GM12891 (cell line): ENCODE measurements around the gene EP300.

Source experiments
- DNase-seq: peaks from one replicate; pipeline ENCODE4 v3.0.0; 2011; ENCODE audit warnings: low spot score; ENCODE audit not compliant: insufficient read length
- FAIRE-seq: peaks from 2 replicates; lab custom pipeline; 2011; peaks lifted over from hg19 to GRCh38; lab: Jason Lieb, UNC
- PAX5 ChIP-seq: IDR thresholded peaks from 2 replicates; pipeline ENCODE4 v1.6.1; 2011; ENCODE audit warnings: low read length, moderate library complexity, mild to moderate bottlenecking; ENCODE audit not compliant: insufficient read depth, severe bottlenecking
- POLR2A ChIP-seq: IDR thresholded peaks from 2 replicates; pipeline ENCODE4 v1.6.1; 2011; ENCODE audit warnings: low read depth, low read length, control low read depth
- POLR2AphosphoS5 ChIP-seq: IDR thresholded peaks from 2 replicates; pipeline ENCODE4 v1.6.1; 2011; ENCODE audit warnings: low read depth, low read length, control low read depth
- POU2F2 ChIP-seq: IDR thresholded peaks from 2 replicates; pipeline ENCODE4 v1.6.1; 2011; ENCODE audit warnings: low read depth, mild to moderate bottlenecking, control low read depth, low read length, moderate library complexity
- SPI1 ChIP-seq: IDR thresholded peaks from 2 replicates; pipeline ENCODE4 v1.6.1; 2011; ENCODE audit warnings: low read depth, low read length, control low read depth
- TAF1 ChIP-seq: IDR thresholded peaks from 2 replicates; pipeline ENCODE4 v1.6.1; 2011; ENCODE audit warnings: low read depth, low read length, control low read depth

The EP300 gene

GRCh38 chr22:41226723-41227655, 134.6 kb downstream of the EP300 start:
- DNase-seq (no peak), FAIRE-seq (no peak)
- TF ChIP-seq POLR2AphosphoS5 (no peak), SPI1 (no peak), PAX5 (no peak), TAF1 (no peak), POLR2A (no peak), POU2F2 (no peak)

GRCh38 chr22:41229215-41229614, 136.8 kb downstream of the EP300 start:
- FAIRE-seq (no peak), DNase-seq (no peak)
- TF ChIP-seq POU2F2, result no peak
- no peak for TF ChIP-seq POLR2A
- no peak for TF ChIP-seq SPI1
- no peak for TF ChIP-seq POLR2AphosphoS5
- TF ChIP-seq TAF1, result no peak
- TF ChIP-seq PAX5, result no peak
